GM18858 (cell line): ENCODE measurements around the gene CFAP77.

ENCODE experiments used
- ATAC-seq: cut with Tn5 transposase; IDR thresholded peaks from one replicate; pipeline ENCODE4 v1.9.1; 2021; ENCODE audit not compliant: unreplicated experiment

CFAP77 gene

DNA sequence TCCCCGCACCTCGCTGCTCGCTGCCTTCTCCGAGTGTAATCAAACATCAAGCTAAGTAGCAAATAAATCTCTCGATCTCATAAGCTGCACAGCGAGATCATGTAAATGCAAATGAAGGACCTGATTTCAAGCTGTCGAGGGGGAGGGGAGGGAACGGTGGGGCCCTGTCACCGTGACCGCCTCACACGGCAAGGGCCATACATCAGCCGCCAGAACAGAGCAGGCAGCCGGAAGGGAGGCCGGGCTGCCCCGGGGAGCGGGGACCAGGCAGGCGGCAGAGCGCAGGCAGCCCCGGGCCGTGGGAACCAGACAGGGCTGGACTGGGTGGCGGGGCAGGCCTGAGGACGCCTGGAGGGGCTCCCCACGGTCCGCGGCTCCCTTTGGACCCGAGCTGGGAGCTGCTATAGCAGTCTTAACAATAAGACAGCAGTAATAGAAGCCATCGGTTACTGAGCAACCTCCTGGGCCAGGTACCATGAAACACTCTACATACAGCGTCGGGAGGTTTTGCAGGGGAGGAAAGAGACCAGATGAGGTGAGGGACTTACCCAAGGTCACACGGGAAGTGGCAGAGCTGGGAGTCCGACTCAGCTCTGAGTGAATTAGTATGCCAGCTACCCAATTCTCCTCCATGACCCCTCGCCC, 76.8 kb downstream of the CFAP77 start:
- no peak for ATAC-seq

GRCh38 chr9:132487351-132487791, 77.4 kb downstream of the CFAP77 start:
- no peak for ATAC-seq

DNA sequence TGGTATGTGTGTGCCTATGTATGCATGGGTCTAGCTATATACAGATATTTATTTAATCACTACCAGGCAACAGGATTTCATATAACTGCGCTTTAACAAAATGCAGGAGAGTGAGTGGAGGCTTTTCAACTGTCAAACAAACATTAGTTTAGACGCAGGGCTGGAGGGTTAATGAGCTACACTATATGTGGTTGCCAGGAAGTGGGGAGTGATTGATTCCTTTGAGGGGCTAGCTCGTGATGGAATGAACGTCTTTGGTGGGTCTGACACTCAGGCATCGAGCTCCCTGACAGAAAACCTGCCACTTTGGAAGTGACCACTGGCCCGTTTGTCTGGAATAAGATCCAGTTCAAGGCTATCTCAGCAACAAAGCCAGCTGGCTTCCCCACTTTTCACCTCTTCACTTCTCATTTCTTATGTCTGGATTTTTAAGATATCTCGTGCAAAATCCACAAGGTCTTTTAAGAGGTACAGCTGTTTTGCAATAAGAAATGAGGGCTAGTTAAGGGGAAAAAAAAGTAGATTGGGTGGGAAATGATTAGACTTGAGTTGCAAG, 78.0 kb downstream of the CFAP77 start:
- no peak for ATAC-seq

DNA sequence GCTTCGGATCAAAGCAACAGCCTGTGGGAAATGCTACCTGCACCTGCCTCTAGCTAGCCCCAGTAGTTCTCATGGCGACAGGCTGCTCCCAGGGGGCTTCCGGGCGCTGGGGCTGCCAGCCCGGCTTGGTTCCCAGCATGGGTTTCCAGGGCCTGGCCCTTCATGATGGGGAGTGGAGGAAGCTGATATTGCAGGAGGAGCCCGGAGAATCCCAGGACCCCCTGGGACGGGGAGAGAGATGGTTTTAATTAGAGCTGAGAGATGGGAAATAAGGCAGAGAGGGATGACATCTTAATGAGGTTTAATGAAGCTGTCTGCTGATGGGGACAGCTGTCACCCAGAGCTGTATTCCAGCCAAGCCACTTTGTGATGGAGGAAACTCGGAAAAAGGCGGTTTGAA, 78.6 kb downstream of the CFAP77 start:
- no peak for ATAC-seq

- no peak for ATAC-seq
Observed at GRCh38 chr9:132489536-132489935, 79.5 kb downstream of the CFAP77 start.

- ATAC-seq: no peak
Observed at GRCh38 chr9:132494857-132495256, 84.8 kb downstream of the CFAP77 start.

GRCh38 chr9:132497731-132498130, 87.7 kb downstream of the CFAP77 start:
- ATAC-seq: no peak

DNA sequence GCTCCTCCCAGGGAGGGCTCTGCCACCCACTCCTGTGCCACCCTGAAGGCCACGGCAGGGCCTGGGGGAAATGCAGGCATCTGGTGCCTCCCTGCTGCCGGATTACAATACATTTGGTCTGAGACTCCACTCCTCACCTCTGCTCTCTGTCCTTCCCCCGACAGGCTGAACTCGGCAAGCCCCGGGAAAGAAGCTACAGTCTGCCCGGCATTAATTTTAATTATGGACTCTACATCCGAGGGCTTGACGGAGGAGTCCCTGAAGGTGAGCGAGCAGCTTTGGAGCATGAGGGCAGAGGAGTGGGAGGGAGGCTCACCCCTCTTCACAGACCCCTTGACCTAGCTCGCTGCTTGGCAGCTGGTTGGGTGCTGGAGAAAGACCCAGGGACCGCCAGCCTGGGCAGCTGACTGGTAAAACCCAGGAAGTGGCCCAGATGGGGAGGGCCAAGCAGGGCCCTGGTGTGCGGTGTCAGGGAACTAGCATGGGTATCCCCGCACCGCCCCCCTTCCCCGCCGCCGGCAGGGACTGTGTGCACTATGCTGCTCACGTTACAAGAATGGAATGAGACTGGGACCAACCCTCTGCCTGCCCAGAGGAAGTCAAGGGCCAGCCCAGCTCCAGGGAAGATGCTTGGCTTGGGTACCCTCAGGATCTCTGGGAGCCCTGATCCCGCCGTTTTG, 88.7 kb downstream of the CFAP77 start:
- no peak for ATAC-seq

DNA sequence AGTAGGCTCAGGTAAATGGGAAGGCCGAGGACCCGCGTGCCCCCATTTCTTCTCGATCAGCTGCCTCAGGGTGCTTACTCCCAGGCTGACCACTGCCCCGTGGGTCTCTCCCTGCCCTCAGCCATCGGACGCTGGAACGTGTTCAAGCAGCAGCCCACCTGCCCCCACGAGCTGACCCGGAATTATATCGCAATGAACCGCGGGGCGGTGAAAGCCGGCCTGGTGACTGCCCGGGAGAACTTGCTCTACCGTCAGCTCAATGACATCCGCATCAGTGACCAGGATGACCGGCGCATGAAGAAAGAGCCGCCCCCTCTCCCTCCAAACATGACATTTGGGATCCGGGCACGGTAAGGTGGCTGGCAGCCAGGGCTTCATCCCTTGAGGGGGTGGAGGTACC, 89.2 kb downstream of the CFAP77 start:
- no peak for ATAC-seq

- ATAC-seq: no peak
Observed at GRCh38 chr9:132500193-132500592, 90.2 kb downstream of the CFAP77 start.

DNA sequence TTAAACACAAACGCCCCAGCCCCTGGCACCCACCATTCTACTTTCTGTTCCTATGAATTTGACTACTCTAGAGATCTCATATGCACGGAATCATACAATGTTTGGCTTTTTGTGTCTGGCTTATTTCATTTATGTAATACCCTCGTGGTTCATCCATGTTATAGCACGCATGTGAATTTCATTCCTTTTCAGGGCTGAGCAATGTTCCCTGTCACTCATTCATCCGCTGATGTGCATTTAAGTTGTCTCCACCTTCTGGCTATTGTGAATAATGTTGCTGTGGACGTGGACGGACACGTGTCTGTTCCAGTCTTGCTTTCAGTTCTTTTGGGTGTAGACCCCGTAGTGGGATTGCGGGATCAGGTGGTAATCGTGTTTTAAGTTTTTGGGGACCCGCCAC, 92.5 kb downstream of the CFAP77 start:
- ATAC-seq: no peak

- no peak for ATAC-seq
Observed at GRCh38 chr9:132503116-132503515, 93.1 kb downstream of the CFAP77 start.

GRCh38 chr9:132504488-132504887, 94.5 kb downstream of the CFAP77 start:
- no peak for ATAC-seq

GRCh38 chr9:132505991-132506655, 96.1 kb downstream of the CFAP77 start:
- ATAC-seq: no peak

- no peak for ATAC-seq
Observed at GRCh38 chr9:132506977-132507669, 97.1 kb downstream of the CFAP77 start.

GRCh38 chr9:132507670-132508469, 97.9 kb downstream of the CFAP77 start:
- no peak for ATAC-seq

GRCh38 chr9:132509928-132510874, 100.2 kb downstream of the CFAP77 start:
- ATAC-seq: no peak

GRCh38 chr9:132511191-132511999, 101.4 kb downstream of the CFAP77 start:
- ATAC-seq: no peak

GRCh38 chr9:132513416-132513815, 103.4 kb downstream of the CFAP77 start:
- no peak for ATAC-seq
